Ectodermal cell (in vitro differentiated cells): ENCODE data around the gene PTX4. TPM values are rescaled to one million over a fixed set of nuclear protein-coding genes. Genes with fewer than 3 reads are reported as not detected.

Source experiments
- H3K27ac ChIP-seq: 2 replicates; pipeline ENCODE4 v1.7.0; 2013; ENCODE audit warnings: mild to moderate bottlenecking, low read depth, low read length; ENCODE audit not compliant: insufficient read depth, poor library complexity, severe bottlenecking
- H3K27me3 ChIP-seq: 2 replicates; pipeline ENCODE4 v1.7.0; 2013; ENCODE audit warnings: mild to moderate bottlenecking, low read length; ENCODE audit not compliant: insufficient read depth, control insufficient read depth, poor library complexity, severe bottlenecking
- H3K36me3 ChIP-seq: one replicate; pipeline ENCODE4 v1.7.0; 2013; ENCODE audit warnings: low read length; ENCODE audit not compliant: control insufficient read depth, insufficient read depth
- H3K4me1 ChIP-seq: one replicate; pipeline ENCODE4 v1.7.0; 2013; ENCODE audit warnings: low read length; ENCODE audit not compliant: control insufficient read depth, insufficient read depth
- H3K4me3 ChIP-seq: 2 replicates; pipeline ENCODE4 v1.7.0; 2013; ENCODE audit warnings: low read depth, low read length, control low read depth; ENCODE audit not compliant: insufficient read depth
- H3K9me3 ChIP-seq: 2 replicates; pipeline ENCODE4 v1.7.0; 2013; ENCODE audit warnings: mild to moderate bottlenecking, low read length, moderate library complexity; ENCODE audit not compliant: control insufficient read depth
- WGBS, 2 experiments: methylation state at CpG; one replicate each; pipeline ENCODE4 v1.1.7; 2013; ENCODE audit warnings: missing lambda C conversion rate in 2 of 2; 5-methylcytosine and 5-hydroxymethylcytosine counted together
- polyA plus RNA-seq, 4 experiments: library from polyadenylated mRNA; stranded (reverse); fragments of 50-300 nt; gene quantifications; one replicate each; pipeline ENCODE4 v1.2.3, GENCODE V29; 2013

Gene PTX4
- polyA plus RNA-seq (2013, experiment 1 of 4): not detected
- not detected for polyA plus RNA-seq (2013, experiment 2 of 4)
- not detected for polyA plus RNA-seq (2013, experiment 3 of 4)
- 0.16 TPM for polyA plus RNA-seq (2013, experiment 4 of 4)

DNA sequence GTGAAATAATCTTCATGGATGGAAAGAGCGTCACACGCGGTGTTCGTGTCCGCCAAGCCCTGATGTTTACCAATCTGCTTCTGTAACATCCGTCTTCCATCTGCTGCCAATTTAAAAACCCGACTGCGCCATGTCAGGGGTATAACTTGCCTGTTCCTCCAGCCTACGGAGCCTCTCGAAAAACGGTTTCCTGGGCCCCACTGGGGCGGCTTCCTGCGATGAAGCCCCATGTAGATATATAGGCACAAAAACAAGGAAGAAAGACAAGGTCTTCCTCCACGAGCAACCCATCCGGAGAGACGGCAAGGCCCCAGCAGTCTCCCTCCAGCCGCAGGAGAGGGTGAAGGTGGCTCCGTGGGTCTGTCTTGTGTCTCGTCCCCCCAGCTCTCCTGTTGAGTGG lies at the start of gene PTX4:
TSS of gene PTX4 (minus strand) at position 326 of the 400 bp plus-strand sequence. CDS start at position 291, 35 bp downstream.
- Histone ChIP-seq H3K4me3 (no peak within 1 kb of the TSS), H3K4me1 (no peaks in the 10 kb centered on the region), H3K27me3 (peaks cover 3% of the 10 kb centered on the region), H3K27ac (no peak within 1 kb of the TSS), H3K9me3 (no peaks in the 10 kb centered on the region), H3K36me3 (no peaks in the 10 kb centered on the region)
- WGBS, 2 experiments: 92% methylated on average over 19 of the region's 19 CpGs

GRCh38 chr16:1537763-1538289 lies 49.1 kb upstream of the PTX4 start:
- Histone ChIP-seq H3K4me3 (no peak overlapping the region), H3K27ac (no peak overlapping the region), H3K9me3 (no peaks in the 10 kb centered on the region), H3K36me3 (no peaks in the 10 kb centered on the region), H3K4me1 (no peaks in the 10 kb centered on the region), H3K27me3 (no peaks in the 10 kb centered on the region)
- WGBS, 2 experiments: 95 to 96% methylated on average over 26 of the region's 26 CpGs

DNA sequence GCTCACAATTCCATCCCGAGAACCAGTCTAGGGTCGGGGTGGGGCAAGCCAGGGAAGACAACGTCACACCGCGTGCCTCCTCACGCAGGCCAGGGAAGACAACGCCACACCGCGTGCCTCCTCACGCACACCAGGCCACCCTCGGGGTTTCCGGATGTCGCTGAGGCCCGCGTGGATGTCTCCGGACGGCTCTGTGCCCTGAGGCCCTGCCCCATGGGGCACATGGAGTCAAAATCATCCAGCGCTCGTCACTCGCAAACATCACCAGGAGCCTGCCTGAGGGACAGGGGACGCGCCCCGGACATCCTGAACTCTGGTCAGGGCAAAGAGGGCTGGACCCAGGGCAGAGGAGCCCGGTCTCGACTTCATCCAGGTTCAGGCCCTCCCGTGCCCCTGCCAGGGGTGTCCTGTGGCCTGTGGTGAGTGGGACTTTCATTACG lies 48.4 kb upstream of the PTX4 start:
- Histone ChIP-seq H3K36me3 (no peaks in the 10 kb centered on the region), H3K27ac (no peak overlapping the region), H3K27me3 (no peaks in the 10 kb centered on the region), H3K4me1 (no peaks in the 10 kb centered on the region), H3K4me3 (no peak overlapping the region), H3K9me3 (no peaks in the 10 kb centered on the region)
- 96% methylated on average over 27 of the region's 27 CpGs for WGBS, 2 experiments

DNA sequence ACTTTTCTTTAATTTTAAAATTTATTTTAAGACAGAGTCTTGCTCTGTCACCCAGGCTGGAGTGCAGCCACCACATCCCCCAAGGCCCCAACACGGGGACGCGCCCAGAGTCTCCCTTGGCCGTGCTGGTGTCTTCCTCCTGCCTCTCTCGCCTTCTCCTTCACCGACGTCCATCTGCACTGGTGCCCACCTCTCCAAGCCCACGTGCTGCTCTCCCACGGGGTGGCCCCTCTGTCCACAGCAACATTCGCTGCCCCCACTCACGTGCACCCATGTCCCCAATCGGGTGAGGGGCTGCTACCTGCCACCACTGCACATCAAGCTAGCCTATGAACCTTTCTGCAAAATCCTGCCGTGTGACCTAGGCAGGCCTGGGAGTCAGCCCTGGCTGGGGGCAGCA lies 47.9 kb upstream of the PTX4 start:
- H3K9me3 ChIP-seq: no peaks in the 10 kb centered on the region
- H3K27me3 ChIP-seq: no peaks in the 10 kb centered on the region
- H3K4me1 ChIP-seq: no peaks in the 10 kb centered on the region
- H3K27ac ChIP-seq: no peak overlapping the region
- no peak overlapping the region for H3K4me3 ChIP-seq
- 93 to 94% methylated on average over 13 of the region's 13 CpGs for WGBS, 2 experiments
- no peaks in the 10 kb centered on the region for H3K36me3 ChIP-seq

DNA sequence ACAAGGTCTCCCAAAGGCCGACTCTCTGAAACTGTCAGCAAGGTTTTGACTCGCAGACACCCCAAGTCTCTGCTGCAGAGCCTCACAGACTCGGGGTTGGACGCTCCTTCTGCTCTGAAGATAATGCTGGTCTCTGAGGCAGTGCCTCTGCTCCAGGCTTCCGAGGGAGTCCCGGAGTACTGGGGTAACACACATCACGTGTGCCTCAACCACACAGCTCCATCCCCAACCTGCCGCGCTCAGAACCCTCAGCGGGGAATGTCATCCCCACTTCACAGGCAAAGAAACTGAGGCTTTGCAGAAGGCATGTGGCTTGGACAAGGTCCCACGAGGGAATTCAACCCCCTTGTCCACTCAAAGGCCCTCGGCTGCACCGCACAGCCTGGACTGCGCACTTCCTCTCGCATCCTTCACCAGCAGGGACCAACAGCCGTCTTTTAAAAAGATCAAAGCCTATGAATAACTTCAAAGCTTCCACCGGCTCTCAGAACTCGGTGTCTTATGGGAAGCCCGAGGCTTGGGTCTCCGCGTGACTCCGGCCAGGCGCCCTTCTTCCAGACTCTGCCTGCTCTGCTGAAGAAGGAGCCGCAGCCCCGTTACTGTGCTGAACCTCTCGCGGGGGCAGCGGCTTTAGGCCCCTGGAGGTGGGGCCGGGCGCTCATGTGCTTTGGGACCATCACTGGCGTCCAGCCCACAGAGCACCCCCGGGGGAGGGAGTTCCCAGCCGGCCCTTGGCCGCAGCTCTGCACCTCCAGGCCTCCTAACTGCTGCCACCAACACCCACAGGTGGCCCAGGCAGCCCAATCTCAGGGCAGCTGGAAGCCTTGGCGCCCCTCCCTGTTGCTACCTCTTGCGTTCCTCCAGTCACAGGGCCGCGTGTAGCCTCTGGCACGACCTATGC lies 46.9 kb upstream of the PTX4 start:
- Histone ChIP-seq H3K4me3 (no peak overlapping the region), H3K4me1 (no peaks in the 10 kb centered on the region), H3K27me3 (no peaks in the 10 kb centered on the region), H3K36me3 (no peaks in the 10 kb centered on the region), H3K9me3 (no peaks in the 10 kb centered on the region), H3K27ac (no peak overlapping the region)
- WGBS, 2 experiments: 91 to 92% methylated on average over 39 of the region's 39 CpGs

GRCh38 chr16:1534021-1535020 lies 45.6 kb upstream of the PTX4 start:
- Histone ChIP-seq H3K4me3 (no peak overlapping the region), H3K36me3 (no peaks in the 10 kb centered on the region), H3K4me1 (no peaks in the 10 kb centered on the region), H3K27me3 (no peaks in the 10 kb centered on the region), H3K9me3 (no peaks in the 10 kb centered on the region), H3K27ac (no peak overlapping the region)
- 96% methylated on average over 57 of the region's 57 CpGs for whole genome bisulfite sequencing, 2 experiments

GRCh38 chr16:1533443-1533951 lies 44.8 kb upstream of the PTX4 start, which contains the start of gene TMEM204:
TSS of gene TMEM204 (plus strand) at chr16:1533666. CDS start at chr16:1534276, 610 bp downstream.
- no peaks in the 10 kb centered on the region for H3K27me3 ChIP-seq
- H3K36me3 ChIP-seq: no peaks in the 10 kb centered on the region
- WGBS, 2 experiments: 92% methylated on average over 27 of the region's 27 CpGs
- no peak within 1 kb of the TSS for H3K4me3 ChIP-seq
- H3K4me1 ChIP-seq: no peaks in the 10 kb centered on the region
- H3K9me3 ChIP-seq: no peaks in the 10 kb centered on the region
- no peak within 1 kb of the TSS for H3K27ac ChIP-seq

DNA sequence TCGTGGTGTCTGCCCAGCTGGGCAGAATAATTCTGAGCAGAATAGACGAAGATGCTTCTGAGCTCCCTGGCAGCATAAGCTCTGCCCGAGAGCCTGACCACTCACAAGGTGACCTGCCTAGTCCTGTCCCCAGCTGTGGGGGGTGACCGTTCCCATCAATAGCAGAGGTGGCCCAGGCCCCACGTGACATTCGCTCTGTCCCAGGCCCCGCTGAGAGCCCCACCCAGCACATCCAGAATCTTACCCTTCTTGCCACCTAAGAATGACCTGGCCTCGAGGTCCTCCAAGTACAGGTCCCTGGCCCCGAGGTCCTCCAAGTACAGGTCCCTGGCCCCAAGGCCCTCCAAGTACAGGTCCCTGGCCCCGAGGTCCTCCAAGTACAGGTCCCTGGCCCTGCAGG lies 44.0 kb upstream of the PTX4 start:
- H3K4me3 ChIP-seq: no peak overlapping the region
- no peak overlapping the region for H3K27ac ChIP-seq
- no peaks in the 10 kb centered on the region for H3K36me3 ChIP-seq
- no peaks in the 10 kb centered on the region for H3K9me3 ChIP-seq
- WGBS, 2 experiments: 93 to 94% methylated on average over 10 of the region's 10 CpGs
- H3K27me3 ChIP-seq: no peaks in the 10 kb centered on the region
- H3K4me1 ChIP-seq: no peaks in the 10 kb centered on the region

GRCh38 chr16:1532081-1532760 lies 43.5 kb upstream of the PTX4 start:
- H3K4me1 ChIP-seq: no peaks in the 10 kb centered on the region
- WGBS, 2 experiments: 94 to 95% methylated on average over 28 of the region's 28 CpGs
- no peaks in the 10 kb centered on the region for H3K9me3 ChIP-seq
- no peak overlapping the region for H3K4me3 ChIP-seq
- H3K36me3 ChIP-seq: no peaks in the 10 kb centered on the region
- no peaks in the 10 kb centered on the region for H3K27me3 ChIP-seq
- H3K27ac ChIP-seq: no peak overlapping the region
